Measurements from ENCODE around the gene BAMBI.
"Not testable (repeated sequence)": the region's sequence is repeated elsewhere in the genome, so short reads cannot be mapped to it uniquely, and the experiment has no call there.

Gene BAMBI

GRCh38 chr10:28676968-28677887 lies at the start of gene BAMBI:
Gene BAMBI, plus strand, starts transcription at chr10:28677521. Its CDS starts 377 bp downstream, at chr10:28677898.
- DNase-seq: peak; percentile 91

- peak; percentile 75 for DNase-seq
These were observed 49.0 kb upstream of the BAMBI start for GRCh38 chr10:28628184-28628893.

GRCh38 chr10:28631896-28632583 lies 45.3 kb upstream of the BAMBI start:
- no peak for DNase-seq

- no peak for DNase-seq
These were observed 44.8 kb upstream of the BAMBI start for GRCh38 chr10:28632584-28632945.

GRCh38 chr10:28633750-28634149 lies 43.6 kb upstream of the BAMBI start:
- no peak for DNase-seq

- DNase-seq: no peak
These were observed 40.0 kb upstream of the BAMBI start for GRCh38 chr10:28637346-28637745.

GRCh38 chr10:28638392-28638791 lies 38.9 kb upstream of the BAMBI start:
- no peak for DNase-seq

GRCh38 chr10:28640551-28640950 lies 36.8 kb upstream of the BAMBI start:
- DNase-seq: no peak

GRCh38 chr10:28644647-28645046 lies 32.7 kb upstream of the BAMBI start:
- no peak for DNase-seq

GRCh38 chr10:28652106-28652505 lies 25.2 kb upstream of the BAMBI start:
- DNase-seq: no peak

GRCh38 chr10:28652703-28653102 lies 24.6 kb upstream of the BAMBI start:
- DNase-seq: no peak

GRCh38 chr10:28658824-28659223 lies 18.5 kb upstream of the BAMBI start:
- DNase-seq: not testable (repeated sequence)

- DNase-seq: no peak
These were observed 16.3 kb upstream of the BAMBI start for GRCh38 chr10:28661035-28661434.

- peak; percentile 70 for DNase-seq
These were observed 13.5 kb upstream of the BAMBI start for GRCh38 chr10:28663576-28664368.

GRCh38 chr10:28664369-28664740 lies 13.0 kb upstream of the BAMBI start:
- no peak for DNase-seq

- DNase-seq: no peak
These were observed 10.4 kb upstream of the BAMBI start for GRCh38 chr10:28666751-28667467.

- peak; percentile 19 for DNase-seq
These were observed 8.7 kb upstream of the BAMBI start for GRCh38 chr10:28668363-28669226.

GRCh38 chr10:28669227-28670173 lies 7.8 kb upstream of the BAMBI start:
- DNase-seq: no peak

GRCh38 chr10:28674782-28675181 lies 2.5 kb upstream of the BAMBI start:
- no peak for DNase-seq

All from CD4-positive, alpha-beta T cell treated with Interleukin-6 for 4 hours (primary cell).